HG03135 (cell line): ENCODE results near the gene TLK2.
"Not testable (repeated sequence)": the region's sequence is repeated elsewhere in the genome, so short reads cannot be mapped to it uniquely, and the experiment has no call there.

Experiments used
- ATAC-seq: cut with Tn5 transposase; IDR thresholded peaks from one replicate; pipeline ENCODE4 v1.9.1; 2021; ENCODE audit warnings: mild to moderate bottlenecking, moderate library complexity; ENCODE audit not compliant: unreplicated experiment

Gene TLK2

GRCh38 chr17:62482553-62482952, 3.9 kb downstream of the TLK2 start:
- not testable (repeated sequence) for ATAC-seq

DNA sequence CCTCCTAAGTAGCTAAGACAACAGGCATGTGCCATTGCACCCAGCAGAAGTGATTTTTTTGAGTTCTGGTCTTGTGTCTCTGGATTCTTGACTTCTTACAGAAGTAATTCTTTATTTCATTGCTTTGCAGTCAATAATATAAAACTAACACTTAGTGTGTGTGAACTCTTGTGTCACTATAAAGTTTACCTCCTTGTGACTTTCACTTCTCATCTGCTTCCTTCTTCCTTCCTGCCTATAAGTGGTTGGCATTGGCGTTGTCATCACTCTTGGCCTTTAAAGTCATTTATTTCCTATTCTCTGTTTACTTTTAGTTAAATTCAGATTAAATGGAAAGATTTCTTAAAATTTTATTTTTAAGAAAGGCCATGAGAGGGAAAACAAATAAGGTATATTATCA, 12.4 kb downstream of the TLK2 start:
- ATAC-seq = not testable (repeated sequence)

GRCh38 chr17:62493049-62493655, 14.5 kb downstream of the TLK2 start:
- not testable (repeated sequence) for ATAC-seq

DNA sequence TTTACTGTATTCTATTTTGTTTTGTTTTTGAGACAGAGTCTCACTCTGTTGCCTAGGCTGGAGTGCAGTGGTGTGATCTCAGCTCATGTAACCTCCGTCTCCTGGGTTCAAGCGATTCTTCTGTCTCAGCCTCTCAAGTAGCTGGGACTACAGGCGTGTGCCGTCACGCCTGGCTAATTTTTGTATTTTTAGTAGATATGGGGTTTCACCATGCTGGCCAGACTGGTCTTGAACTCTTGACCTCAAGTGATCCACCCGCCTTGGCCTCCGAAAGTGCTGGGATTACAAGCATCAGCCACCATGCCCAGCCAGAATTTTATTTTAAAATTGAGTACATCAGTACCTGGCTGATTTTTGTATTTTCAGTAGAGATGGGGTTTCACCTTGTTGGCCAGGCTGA, 15.4 kb downstream of the TLK2 start:
- ATAC-seq = not testable (repeated sequence)

DNA sequence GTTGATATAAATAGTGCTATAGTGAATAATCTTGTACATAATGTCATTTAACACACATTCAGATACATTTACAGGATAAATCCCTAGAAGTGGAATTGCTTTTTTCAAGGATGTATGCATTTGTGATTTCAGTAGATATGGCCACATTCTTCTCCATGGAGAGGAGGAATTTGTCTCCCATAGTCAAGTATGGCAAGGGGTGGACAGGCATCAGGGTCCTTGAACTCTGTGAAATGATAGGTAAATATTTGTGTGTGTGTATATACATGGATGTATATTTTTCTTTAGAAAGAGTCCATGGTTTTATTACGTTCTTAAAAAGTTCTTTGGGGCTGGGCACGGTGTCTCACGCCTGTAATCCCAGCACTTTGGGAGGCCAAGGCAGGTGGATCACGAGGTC, 17.7 kb downstream of the TLK2 start:
- ATAC-seq = not testable (repeated sequence)

- ATAC-seq = not testable (repeated sequence)
Observed at GRCh38 chr17:62498796-62499195, 20.2 kb downstream of the TLK2 start.

DNA sequence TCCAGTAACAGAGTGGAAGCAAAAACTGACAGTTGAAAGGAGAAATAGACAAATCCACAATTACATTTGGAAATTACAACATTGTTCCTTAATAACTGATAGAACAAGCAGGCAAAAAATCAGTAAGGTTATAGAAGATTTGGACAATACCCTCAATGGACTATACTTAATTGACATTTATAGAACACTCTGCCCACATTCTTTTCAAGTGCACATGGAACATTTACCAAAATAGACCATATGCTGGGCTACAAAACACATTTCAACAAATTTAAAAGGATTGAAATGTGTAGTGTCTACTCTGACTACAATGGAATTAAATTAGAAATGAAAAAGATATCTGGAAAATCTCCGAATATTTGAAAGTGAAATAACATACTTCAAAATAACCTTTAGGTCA, 21.8 kb downstream of the TLK2 start:
- not testable (repeated sequence) for ATAC-seq

GRCh38 chr17:62504857-62505256, 26.2 kb downstream of the TLK2 start:
- not testable (repeated sequence) for ATAC-seq

DNA sequence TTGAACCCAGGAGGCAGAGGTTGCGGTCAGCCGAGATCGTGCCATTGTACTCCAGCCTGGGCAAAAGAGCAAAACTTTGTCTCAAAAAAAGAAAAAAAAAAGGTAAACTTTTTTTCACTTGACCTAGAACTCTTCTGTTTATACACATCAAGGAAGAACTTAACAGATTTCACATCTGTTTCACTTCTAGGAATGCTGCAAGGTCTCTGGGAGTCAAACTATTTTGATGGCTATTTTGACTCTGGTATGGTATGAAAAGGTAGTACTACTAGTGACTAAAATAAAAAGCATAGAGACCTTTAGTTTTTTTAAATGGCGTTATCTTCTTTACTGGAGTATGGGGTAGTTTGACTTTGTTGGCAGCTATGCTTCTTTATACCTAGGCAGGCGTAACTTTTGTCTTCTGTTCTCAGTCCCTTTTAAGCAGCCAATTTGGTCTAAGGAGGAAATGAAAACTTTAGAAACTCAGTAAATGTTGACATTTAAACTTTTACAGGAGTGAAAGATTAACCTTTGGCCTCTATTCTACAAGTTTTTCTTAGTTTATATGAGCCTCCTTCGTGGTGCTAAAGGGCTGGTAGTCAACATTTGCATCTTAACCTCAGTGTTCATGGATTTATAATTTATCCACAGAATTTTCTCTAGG, 28.7 kb downstream of the TLK2 start:
- ATAC-seq = peak; percentile 54

- ATAC-seq = not testable (repeated sequence)
Observed at GRCh38 chr17:62510247-62510819, 31.7 kb downstream of the TLK2 start.

DNA sequence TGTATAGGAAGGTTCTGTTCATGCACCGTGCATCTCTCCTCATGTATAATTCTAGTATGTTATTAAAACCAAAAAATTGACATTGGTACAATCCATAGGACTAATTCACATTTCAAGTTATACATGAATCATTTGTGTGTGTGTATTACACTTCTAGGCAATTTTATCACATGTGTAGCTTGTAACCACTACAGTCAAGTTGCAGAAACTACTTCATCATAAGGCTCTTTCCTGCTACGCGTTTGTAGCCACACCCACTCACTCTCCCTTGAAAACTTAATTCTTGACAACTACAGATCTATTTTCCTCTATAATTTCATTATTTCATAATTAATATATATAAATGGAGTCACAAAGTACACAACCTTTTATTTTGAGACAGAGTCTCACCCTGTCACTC, 32.4 kb downstream of the TLK2 start:
- not testable (repeated sequence) for ATAC-seq

DNA sequence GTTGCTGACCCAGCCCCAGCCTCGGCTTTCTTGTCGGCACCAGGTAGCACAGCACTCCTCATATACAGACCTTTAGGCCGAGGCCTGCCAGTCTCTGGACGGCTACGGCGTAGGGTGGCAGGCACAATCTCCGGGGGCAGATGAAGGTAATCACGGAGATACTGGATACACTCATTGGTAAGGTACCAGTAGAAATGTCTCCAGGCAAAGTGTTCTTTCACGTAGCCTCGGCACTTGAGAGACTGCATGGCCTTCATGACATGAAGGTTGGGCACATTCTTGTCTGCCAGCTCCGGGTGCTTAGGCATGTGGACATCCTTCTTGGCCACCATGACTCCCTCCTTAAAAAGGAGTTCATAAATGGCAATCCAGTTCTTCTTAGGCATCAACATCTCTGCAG, 37.8 kb downstream of the TLK2 start:
- ATAC-seq = not testable (repeated sequence)

DNA sequence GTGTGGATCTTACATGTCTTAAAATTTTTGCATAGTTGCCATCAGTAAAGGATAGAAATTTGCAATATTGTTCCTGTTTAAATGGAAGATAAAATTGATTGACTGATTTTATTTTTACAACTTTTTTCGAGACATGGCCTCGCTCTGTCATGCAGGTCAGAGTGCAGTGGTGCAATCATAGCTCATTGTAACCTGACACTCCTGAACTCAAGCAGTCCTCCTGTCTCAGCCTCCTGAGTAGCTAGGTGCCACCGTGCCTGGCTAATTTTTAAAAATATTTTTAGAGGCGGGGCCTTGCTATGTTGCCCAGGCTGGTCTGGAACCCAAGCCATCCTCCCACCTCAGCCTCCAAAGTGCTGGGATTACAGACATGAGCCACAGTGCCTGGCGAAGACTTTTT, 42.7 kb downstream of the TLK2 start:
- ATAC-seq = not testable (repeated sequence)

- not testable (repeated sequence) for ATAC-seq
Observed at GRCh38 chr17:62524077-62524476, 45.5 kb downstream of the TLK2 start.

GRCh38 chr17:62525317-62525716, 46.7 kb downstream of the TLK2 start:
- ATAC-seq = not testable (repeated sequence)

DNA sequence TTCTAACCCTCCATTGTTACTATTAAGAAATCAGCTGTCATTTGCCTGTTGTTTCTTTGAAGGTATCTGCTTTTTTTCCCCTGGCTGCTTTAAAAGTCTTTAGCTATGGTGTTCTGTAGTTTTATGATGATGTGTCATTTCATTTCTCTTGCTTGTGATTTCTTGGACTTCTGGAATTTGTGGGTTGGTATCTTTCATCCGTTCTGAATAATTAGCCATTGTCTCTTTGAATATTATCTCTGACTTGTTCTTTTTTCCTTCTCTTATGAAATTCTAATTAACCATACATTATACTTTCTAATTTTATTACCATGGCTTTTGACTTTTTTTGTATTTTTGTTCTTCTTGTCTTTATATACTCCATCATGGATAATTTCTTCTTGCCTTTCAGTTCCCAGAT, 52.3 kb downstream of the TLK2 start:
- not testable (repeated sequence) for ATAC-seq

DNA sequence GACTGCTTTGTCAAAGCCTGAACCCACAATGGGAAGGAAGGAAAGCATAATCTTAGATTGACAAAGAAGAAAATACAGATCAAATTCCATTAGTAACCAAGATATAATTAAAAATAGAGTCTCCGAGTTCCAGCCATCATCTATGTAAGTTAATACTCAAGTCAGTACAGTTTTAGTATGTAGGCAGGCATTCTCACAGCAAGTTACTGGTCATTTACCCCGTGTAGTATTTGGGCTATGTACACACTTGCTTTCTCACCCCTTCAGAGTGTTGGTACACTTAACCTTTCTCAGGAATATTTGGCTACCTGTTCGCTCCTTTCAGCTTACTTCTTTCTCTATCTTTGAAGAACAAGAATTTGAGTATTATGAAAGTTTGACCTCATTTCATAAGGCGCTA, 57.9 kb downstream of the TLK2 start:
- ATAC-seq = not testable (repeated sequence)

GRCh38 chr17:62541073-62541472, 62.4 kb downstream of the TLK2 start:
- not testable (repeated sequence) for ATAC-seq

- ATAC-seq = not testable (repeated sequence)
Observed at GRCh38 chr17:62543278-62543775, 64.7 kb downstream of the TLK2 start.

- not testable (repeated sequence) for ATAC-seq
Observed at GRCh38 chr17:62546066-62546465, 67.4 kb downstream of the TLK2 start.

GRCh38 chr17:62552851-62553659, 74.4 kb downstream of the TLK2 start:
- ATAC-seq = not testable (repeated sequence)
